GM06990 (cell line): Measurements from ENCODE around the gene TNIK.

Experiments
- DNase-seq: peaks from one replicate; pipeline ENCODE4 v3.0.0-alpha.2; 2011; ENCODE audit not compliant: insufficient read length; ENCODE audit errors: extremely low read depth
- H3K27me3 ChIP-seq: replicated peaks from 2 replicates; pipeline ENCODE4 v1.6.0; 2011; ENCODE audit warnings: low read length; ENCODE audit not compliant: control insufficient read depth, insufficient read depth
- H3K36me3 ChIP-seq: 2 replicates; pipeline ENCODE4 v1.5.1; 2011; ENCODE audit warnings: low read length; ENCODE audit not compliant: control insufficient read depth, insufficient read depth
- H3K4me3 ChIP-seq: replicated peaks from 2 replicates; pipeline ENCODE4 v1.5.1; 2011; ENCODE audit warnings: low read depth, mild to moderate bottlenecking, control low read depth, low read length
- CTCF ChIP-seq: IDR thresholded peaks from 2 replicates; pipeline ENCODE4 v1.5.1; 2011; ENCODE audit warnings: low read length, control low read depth, mild to moderate bottlenecking, inconsistent platforms; ENCODE audit not compliant: insufficient read depth, poor library complexity, severe bottlenecking

Gene TNIK

GRCh38 chr3:171186817-171187500 is 273.2 kb downstream of the TNIK start:
- Histone ChIP-seq H3K36me3 (peaks cover 8% of the 10 kb centered on the region), H3K27me3 (no peaks in the 10 kb centered on the region), H3K4me3 (no peak overlapping the region)
- no peak for DNase-seq
- TF ChIP-seq CTCF = no peak

- Histone ChIP-seq H3K36me3 (peaks cover 8% of the 10 kb centered on the region), H3K27me3 (no peaks in the 10 kb centered on the region), H3K4me3 (no peak overlapping the region)
- no peak for DNase-seq
- no peak for TF ChIP-seq CTCF
Observed at GRCh38 chr3:171186383-171186782, 273.8 kb downstream of the TNIK start.

- no peak for TF ChIP-seq CTCF
- no peak for DNase-seq
- Histone ChIP-seq H3K27me3 (no peaks in the 10 kb centered on the region), H3K36me3 (peaks cover 11% of the 10 kb centered on the region), H3K4me3 (no peak overlapping the region)
Observed at GRCh38 chr3:171185959-171186358, 274.2 kb downstream of the TNIK start.

- no peak for TF ChIP-seq CTCF
- peaks cover 14% of the 10 kb centered on the region for H3K36me3 ChIP-seq
- peak; percentile 50 for DNase-seq
- no peaks in the 10 kb centered on the region for H3K27me3 ChIP-seq
- no peak overlapping the region for H3K4me3 ChIP-seq
Observed at GRCh38 chr3:171184372-171184771, 275.8 kb downstream of the TNIK start.

GRCh38 chr3:171183042-171183441 is 277.2 kb downstream of the TNIK start:
- peaks cover 14% of the 10 kb centered on the region for H3K36me3 ChIP-seq
- no peaks in the 10 kb centered on the region for H3K27me3 ChIP-seq
- DNase-seq = no peak
- TF ChIP-seq CTCF = no peak
- no peak overlapping the region for H3K4me3 ChIP-seq
